C4-2B (cell line): Measurements from ENCODE around the gene MYLK3.

Experiments used
- H3K27ac ChIP-seq: fragments of 450-650 bp; 2 replicates; pipeline ENCODE4 v1.5.1; 2017
- CTCF ChIP-seq: fragments of 450-650 bp; conservative IDR thresholded peaks from 2 replicates; pipeline ENCODE4 v1.5.1; 2017; ENCODE audit warnings: mild to moderate bottlenecking
- ZFX ChIP-seq: fragments of 450-650 bp; IDR thresholded peaks from 2 replicates; pipeline ENCODE4 v1.6.1; 2017

The MYLK3 gene

GRCh38 chr16:46696957-46697356 lies 51.2 kb downstream of the MYLK3 start:
- TF ChIP-seq ZFX = no peak
- no peak for TF ChIP-seq CTCF

DNA sequence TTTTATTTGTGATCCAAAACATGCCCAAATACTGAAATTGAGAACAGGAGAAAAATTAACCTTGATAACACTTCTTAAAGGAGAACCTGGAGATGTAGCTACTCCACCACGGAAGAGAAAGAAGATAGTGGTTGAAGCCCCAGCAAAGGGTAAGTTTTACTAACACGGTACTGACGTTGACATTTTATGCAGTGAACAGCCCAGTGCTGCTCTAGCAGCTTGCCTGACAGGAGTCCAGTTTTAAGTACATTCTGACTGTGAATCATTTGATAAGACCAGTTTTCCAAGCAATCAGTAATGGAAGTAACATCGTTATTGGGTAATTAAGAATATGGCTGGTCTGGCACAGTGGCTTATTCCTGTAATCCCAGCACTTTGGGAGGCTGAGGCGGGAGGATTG lies 52.2 kb downstream of the MYLK3 start:
- no peak overlapping the region for H3K27ac ChIP-seq
- TF ChIP-seq CTCF = no peak
- no peak for TF ChIP-seq ZFX

More at GRCh38 chr16:46696957-46697356, 51.2 kb downstream of the MYLK3 start:
- H3K27ac ChIP-seq = no peak overlapping the region

DNA sequence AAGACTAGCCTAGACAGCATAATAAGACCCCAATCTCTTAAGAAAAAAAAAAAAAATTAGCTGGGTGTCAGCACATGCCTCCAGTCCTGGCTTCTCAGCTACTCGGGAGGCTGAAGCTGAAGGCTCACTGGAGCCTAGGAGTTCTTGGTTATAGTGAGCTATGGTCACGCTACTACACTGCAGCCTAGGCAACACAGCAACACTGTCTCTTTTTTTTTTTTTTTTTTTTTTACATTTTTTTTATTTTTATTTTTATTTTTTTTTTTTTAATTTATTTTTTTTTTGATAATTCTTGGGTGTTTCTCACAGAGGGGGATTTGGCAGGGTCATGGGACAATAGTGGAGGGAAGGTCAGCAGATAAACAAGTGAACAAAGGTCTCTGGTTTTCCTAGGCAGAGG lies 54.5 kb downstream of the MYLK3 start:
- H3K27ac ChIP-seq = no peak overlapping the region
- no peak for TF ChIP-seq CTCF
- no peak for TF ChIP-seq ZFX

- no peak overlapping the region for H3K27ac ChIP-seq
- no peak for TF ChIP-seq CTCF
- no peak for TF ChIP-seq ZFX
Observed at GRCh38 chr16:46691726-46692125, 56.4 kb downstream of the MYLK3 start.

- TF ChIP-seq CTCF (peak; percentile 46), ZFX (no peak)
- H3K27ac ChIP-seq = peak overlapping the region; percentile 83
Observed at GRCh38 chr16:46690281-46691178, 57.6 kb downstream of the MYLK3 start.

- TF ChIP-seq CTCF (peak; percentile 76), ZFX (peak; percentile 93)
- peak within 1 kb of the TSS; percentile 83 for H3K27ac ChIP-seq
Observed at GRCh38 chr16:46689365-46690280, 58.5 kb downstream of the MYLK3 start, which contains the start of gene ORC6. TSS of gene ORC6 (plus strand) at chr16:46689659. CDS start at chr16:46689706, 47 bp downstream.
